Daoy (cell line): ENCODE data around the gene HDAC7. TPM values are rescaled to one million over a fixed set of nuclear protein-coding genes. Genes with fewer than 3 reads are reported as not detected.

Experiments
- total RNA-seq: library from RNA; depleted of rRNA; stranded (reverse); fragments of >200 nt; shearing (Covaris generic); gene quantifications from 2 replicates; pipeline ENCODE4 v1.2.3, GENCODE V29; 2014; rRNA removed

HDAC7 gene
- total RNA-seq, 1 experiment from 2014 or later = 20.6 TPM

Other genes with a start within 250 kb of the HDAC7 start
- 58.5 and 60.9 TPM in 2 replicates for gene RPAP3, start 113.9 kb downstream of the HDAC7 start, total RNA-seq
- gene ENDOU, start 94.4 kb downstream of the HDAC7 start, total RNA-seq = 0.11 TPM in 1 of 2 replicates, not detected in the other
- gene RAPGEF3, start 61.0 kb downstream of the HDAC7 start, total RNA-seq = 0.83 and 1.4 TPM in 2 replicates
- gene SLC48A1, start 46.7 kb downstream of the HDAC7 start, total RNA-seq = 2.3 and 4.6 TPM in 2 replicates
- 10.1 and 12.1 TPM in 2 replicates for gene VDR, start 85.1 kb upstream of the HDAC7 start, total RNA-seq
- 162 and 181 TPM in 2 replicates for gene TMEM106C, start 143.7 kb upstream of the HDAC7 start, total RNA-seq
- gene COL2A1, start 184.6 kb upstream of the HDAC7 start, total RNA-seq = 0.30 and 1.1 TPM in 2 replicates